WTC11 (cell line): Measurements from ENCODE around the gene STN1. TPM values are rescaled to one million over a fixed set of nuclear protein-coding genes. Genes with fewer than 3 reads are reported as not detected.

Experiments
- ATAC-seq: fragments of 200-7000 bp; cut with Tn5 transposase; 2 replicates; pipeline ENCODE4 v1.10.0; 2021; ENCODE audit warnings: mild to moderate bottlenecking, moderate library complexity
- CTCF ChIA-PET: fragments of 300-600 bp; sonication (Branson Sonifier 250); formaldehyde crosslinking; loops from one replicate; lab custom pipeline; 2021; ENCODE audit warnings: antibody characterized with exemption; lab: Charles Lee
- POLR2A ChIA-PET: fragments of 350-600 bp; sonication (Branson Sonifier 250); formaldehyde crosslinking; loops from one replicate; lab custom pipeline; 2021; ENCODE audit warnings: antibody characterized with exemption; lab: Charles Lee
- DNase-seq: peaks from one replicate; pipeline ENCODE4 v3.0.0; 2021; ENCODE audit warnings: low spot score
- H3K27ac Mint-ChIP-seq: 2 replicates; pipeline ENCODE4 v1.8.0; 2021; ENCODE audit warnings: mixed read lengths
- H3K27me3 Mint-ChIP-seq: 2 replicates; pipeline ENCODE4 v1.8.0; 2021; ENCODE audit warnings: low read depth, mild to moderate bottlenecking, moderate library complexity, mixed read lengths
- H3K36me3 Mint-ChIP-seq: 2 replicates; pipeline ENCODE4 v1.8.0; 2021; ENCODE audit warnings: mixed read lengths
- H3K4me1 Mint-ChIP-seq: 2 replicates; pipeline ENCODE4 v1.8.0; 2022; ENCODE audit warnings: mixed read lengths
- H3K4me3 Mint-ChIP-seq: 2 replicates; pipeline ENCODE4 v1.8.0; 2021; ENCODE audit warnings: mild to moderate bottlenecking, moderate library complexity, mixed read lengths
- H3K9me3 Mint-ChIP-seq: 2 replicates; pipeline ENCODE4 v1.8.0; 2021; ENCODE audit warnings: mixed read lengths
- AR ChIP-seq: fragments of 250-450 bp; sonication (Bioruptor Pico); IDR thresholded peaks from 2 replicates; pipeline ENCODE4 v1.9.0; 2021; ENCODE audit warnings: mild to moderate bottlenecking
- ATF1 ChIP-seq: sonication (generic); formaldehyde crosslinking; IDR thresholded peaks from 2 replicates; pipeline ENCODE4 v1.8.1; 2023; ENCODE audit warnings: mild to moderate bottlenecking, moderate library complexity, missing genetic modification reagents
- ERG ChIP-seq: fragments of 250-450 bp; sonication (Bioruptor Pico); IDR thresholded peaks from 2 replicates; pipeline ENCODE4 v1.8.0; 2021; ENCODE audit warnings: mild to moderate bottlenecking
- ESRRA ChIP-seq: sonication (generic); formaldehyde crosslinking; IDR thresholded peaks from 2 replicates; pipeline ENCODE4 v1.8.1; 2022; ENCODE audit warnings: mild to moderate bottlenecking, missing genetic modification reagents, borderline replicate concordance
- ETV6 ChIP-seq: sonication (generic); formaldehyde crosslinking; IDR thresholded peaks from 2 replicates; pipeline ENCODE4 v1.8.1; 2022; ENCODE audit warnings: mild to moderate bottlenecking, missing genetic modification reagents
- FOXP1 ChIP-seq: sonication (generic); formaldehyde crosslinking; IDR thresholded peaks from 2 replicates; pipeline ENCODE4 v1.8.0; 2022; ENCODE audit warnings: missing genetic modification reagents, mild to moderate bottlenecking, moderate library complexity, borderline replicate concordance
- GTF2I ChIP-seq: fragments of 250-450 bp; sonication (Bioruptor Pico); conservative IDR thresholded peaks from 2 replicates; pipeline ENCODE4 v1.4.0; 2021; ENCODE audit warnings: mild to moderate bottlenecking
- IRF1 ChIP-seq: sonication (generic); formaldehyde crosslinking; IDR thresholded peaks from 2 replicates; pipeline ENCODE4 v1.8.0; 2023; ENCODE audit warnings: missing genetic modification reagents
- MXD4 ChIP-seq: fragments of 250-450 bp; sonication (Bioruptor Pico); IDR thresholded peaks from 2 replicates; pipeline ENCODE4 v1.8.0; 2021; ENCODE audit warnings: mild to moderate bottlenecking, moderate library complexity, borderline replicate concordance
- NFYB ChIP-seq: sonication (generic); formaldehyde crosslinking; conservative IDR thresholded peaks from 2 replicates; pipeline ENCODE4 v1.8.0; 2022; ENCODE audit warnings: low read depth, missing genetic modification reagents
- PREB ChIP-seq: sonication (generic); formaldehyde crosslinking; IDR thresholded peaks from 2 replicates; pipeline ENCODE4 v1.8.1; 2022; ENCODE audit warnings: mild to moderate bottlenecking, missing genetic modification reagents, moderate library complexity, borderline replicate concordance
- RORB ChIP-seq: fragments of 250-450 bp; sonication (Bioruptor Pico); IDR thresholded peaks from 2 replicates; pipeline ENCODE4 v1.9.0; 2021; ENCODE audit warnings: mild to moderate bottlenecking
- TCF7 ChIP-seq: sonication (generic); formaldehyde crosslinking; IDR thresholded peaks from 2 replicates; pipeline ENCODE4 v1.8.0; 2022; ENCODE audit warnings: mild to moderate bottlenecking, low read depth, missing genetic modification reagents, moderate library complexity
- TEAD1 ChIP-seq: sonication (generic); formaldehyde crosslinking; IDR thresholded peaks from 2 replicates; pipeline ENCODE4 v1.8.0; 2022; ENCODE audit warnings: mild to moderate bottlenecking, missing genetic modification reagents
- TEAD4 ChIP-seq: sonication (generic); formaldehyde crosslinking; IDR thresholded peaks from 2 replicates; pipeline ENCODE4 v1.8.0; 2022; ENCODE audit warnings: mild to moderate bottlenecking, missing genetic modification reagents
- TP53 ChIP-seq: sonication (generic); formaldehyde crosslinking; IDR thresholded peaks from 2 replicates; pipeline ENCODE4 v1.8.1; 2023; ENCODE audit warnings: mild to moderate bottlenecking, missing genetic modification reagents
- ZNF263 ChIP-seq: sonication (generic); formaldehyde crosslinking; IDR thresholded peaks from 2 replicates; pipeline ENCODE4 v1.8.1; 2022; ENCODE audit warnings: low read depth, mild to moderate bottlenecking, moderate library complexity, missing genetic modification reagents
- ZNF317 ChIP-seq: sonication (generic); formaldehyde crosslinking; IDR thresholded peaks from 2 replicates; pipeline ENCODE4 v1.8.1; 2023; ENCODE audit warnings: low read depth, mild to moderate bottlenecking, moderate library complexity, missing genetic modification reagents, borderline replicate concordance
- ZNF416 ChIP-seq: fragments of 250-450 bp; sonication (Bioruptor Pico); IDR thresholded peaks from 2 replicates; pipeline ENCODE4 v1.9.0; 2021; ENCODE audit warnings: mild to moderate bottlenecking, inconsistent platforms
- ZNF671 ChIP-seq: fragments of 250-450 bp; sonication (Bioruptor Pico); IDR thresholded peaks from 2 replicates; pipeline ENCODE4 v1.8.0; 2021; ENCODE audit warnings: mild to moderate bottlenecking
- total RNA-seq: library from RNA; stranded (reverse); gene quantifications from 3 replicates; pipeline ENCODE4 v1.2.3, GENCODE V29; 2021
- TF ChIP-seq, protein P1 (sequence below): sonication (generic); formaldehyde crosslinking; IDR thresholded peaks from 2 replicates; pipeline ENCODE4 v1.8.1; 2023; ENCODE audit warnings: mild to moderate bottlenecking, moderate library complexity, missing genetic modification reagents
- TF ChIP-seq, protein P2 (sequence below): sonication (generic); formaldehyde crosslinking; IDR thresholded peaks from 2 replicates; pipeline ENCODE4 v1.8.1; 2023; ENCODE audit warnings: mild to moderate bottlenecking, missing genetic modification reagents, borderline replicate concordance

Gene STN1
- total RNA-seq, 1 experiment from 2014 or later, result 13.9 TPM

GRCh38 chr10:103869336-103869735 lies 48.6 kb downstream of the STN1 start (continued):
- TF ChIP-seq ZNF263 (CRISPR knock-in tag) (no peak), TEAD1 (CRISPR knock-in tag) (no peak), ZNF416 (CRISPR knock-in tag) (no peak), TCF7 (CRISPR knock-in tag) (no peak), ERG (CRISPR knock-in tag) (no peak)
- TF ChIP-seq, protein P1, sequence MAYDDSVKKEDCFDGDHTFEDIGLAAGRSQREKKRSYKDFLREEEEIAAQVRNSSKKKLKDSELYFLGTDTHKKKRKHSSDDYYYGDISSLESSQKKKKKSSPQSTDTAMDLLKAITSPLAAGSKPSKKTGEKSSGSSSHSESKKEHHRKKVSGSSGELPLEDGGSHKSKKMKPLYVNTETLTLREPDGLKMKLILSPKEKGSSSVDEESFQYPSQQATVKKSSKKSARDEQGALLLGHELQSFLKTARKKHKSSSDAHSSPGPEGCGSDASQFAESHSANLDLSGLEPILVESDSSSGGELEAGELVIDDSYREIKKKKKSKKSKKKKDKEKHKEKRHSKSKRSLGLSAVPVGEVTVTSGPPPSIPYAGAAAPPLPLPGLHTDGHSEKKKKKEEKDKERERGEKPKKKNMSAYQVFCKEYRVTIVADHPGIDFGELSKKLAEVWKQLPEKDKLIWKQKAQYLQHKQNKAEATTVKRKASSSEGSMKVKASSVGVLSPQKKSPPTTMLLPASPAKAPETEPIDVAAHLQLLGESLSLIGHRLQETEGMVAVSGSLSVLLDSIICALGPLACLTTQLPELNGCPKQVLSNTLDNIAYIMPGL (CRISPR knock-in tag), result no peak

GRCh38 chr10:103868200-103868599 lies 49.8 kb downstream of the STN1 start:
- Mint-ChIP-seq H3K9me3 (peaks cover 26% of the 10 kb centered on the region), H3K4me1 (peaks cover 16% of the 10 kb centered on the region), H3K36me3 (peaks cover 9% of the 10 kb centered on the region), H3K4me3 (no peak overlapping the region), H3K27ac (no peak overlapping the region), H3K27me3 (no peaks in the 10 kb centered on the region; the same call in 1 of the 2 replicates)
- CTCF ChIA-PET, result no interaction called here
- TF ChIP-seq ZNF671 (CRISPR knock-in tag), result no peak
- no peak for TF ChIP-seq GTF2I (CRISPR knock-in tag)
- TF ChIP-seq TEAD4 (CRISPR knock-in tag), result no peak
- TF ChIP-seq FOXP1 (CRISPR knock-in tag), result no peak
- TF ChIP-seq ETV6 (CRISPR knock-in tag), result no peak
- ATAC-seq, result no peak
- no peak for DNase-seq
- POLR2A ChIA-PET, result interaction anchor here (0.6 kb wide), 1 partner anchor 104 kb away, joined by 3 read pairs; no protein-coding TSS in a partner anchor

- no peak for DNase-seq
- Mint-ChIP-seq H3K4me3 (no peak overlapping the region), H3K9me3 (peaks cover 26% of the 10 kb centered on the region), H3K27me3 (peaks cover 14% of the 10 kb centered on the region), H3K36me3 (peaks cover 9% of the 10 kb centered on the region), H3K27ac (no peak overlapping the region), H3K4me1 (peaks cover 5% of the 10 kb centered on the region)
- ATAC-seq, result no peak
- ChIA-PET CTCF (interaction anchor here (2.2 kb wide), 1 partner anchor 149 kb away, joined by 9 read pairs; no protein-coding TSS in a partner anchor), POLR2A (no interaction called here)
- no peak for TF ChIP-seq TEAD1 (CRISPR knock-in tag)
- no peak for TF ChIP-seq MXD4 (CRISPR knock-in tag)
- TF ChIP-seq ESRRA, result no peak
- TF ChIP-seq AR (CRISPR knock-in tag), result no peak
- TF ChIP-seq IRF1 (CRISPR knock-in tag), result no peak
- TF ChIP-seq TP53 (CRISPR knock-in tag), result no peak
- TF ChIP-seq RORB (CRISPR knock-in tag), result no peak
- no peak for TF ChIP-seq NFYB (CRISPR knock-in tag)
- TF ChIP-seq PREB (CRISPR knock-in tag), result no peak
- TF ChIP-seq ATF1, result no peak
- no peak for TF ChIP-seq ZNF317 (CRISPR knock-in tag)
- TF ChIP-seq, protein P2, sequence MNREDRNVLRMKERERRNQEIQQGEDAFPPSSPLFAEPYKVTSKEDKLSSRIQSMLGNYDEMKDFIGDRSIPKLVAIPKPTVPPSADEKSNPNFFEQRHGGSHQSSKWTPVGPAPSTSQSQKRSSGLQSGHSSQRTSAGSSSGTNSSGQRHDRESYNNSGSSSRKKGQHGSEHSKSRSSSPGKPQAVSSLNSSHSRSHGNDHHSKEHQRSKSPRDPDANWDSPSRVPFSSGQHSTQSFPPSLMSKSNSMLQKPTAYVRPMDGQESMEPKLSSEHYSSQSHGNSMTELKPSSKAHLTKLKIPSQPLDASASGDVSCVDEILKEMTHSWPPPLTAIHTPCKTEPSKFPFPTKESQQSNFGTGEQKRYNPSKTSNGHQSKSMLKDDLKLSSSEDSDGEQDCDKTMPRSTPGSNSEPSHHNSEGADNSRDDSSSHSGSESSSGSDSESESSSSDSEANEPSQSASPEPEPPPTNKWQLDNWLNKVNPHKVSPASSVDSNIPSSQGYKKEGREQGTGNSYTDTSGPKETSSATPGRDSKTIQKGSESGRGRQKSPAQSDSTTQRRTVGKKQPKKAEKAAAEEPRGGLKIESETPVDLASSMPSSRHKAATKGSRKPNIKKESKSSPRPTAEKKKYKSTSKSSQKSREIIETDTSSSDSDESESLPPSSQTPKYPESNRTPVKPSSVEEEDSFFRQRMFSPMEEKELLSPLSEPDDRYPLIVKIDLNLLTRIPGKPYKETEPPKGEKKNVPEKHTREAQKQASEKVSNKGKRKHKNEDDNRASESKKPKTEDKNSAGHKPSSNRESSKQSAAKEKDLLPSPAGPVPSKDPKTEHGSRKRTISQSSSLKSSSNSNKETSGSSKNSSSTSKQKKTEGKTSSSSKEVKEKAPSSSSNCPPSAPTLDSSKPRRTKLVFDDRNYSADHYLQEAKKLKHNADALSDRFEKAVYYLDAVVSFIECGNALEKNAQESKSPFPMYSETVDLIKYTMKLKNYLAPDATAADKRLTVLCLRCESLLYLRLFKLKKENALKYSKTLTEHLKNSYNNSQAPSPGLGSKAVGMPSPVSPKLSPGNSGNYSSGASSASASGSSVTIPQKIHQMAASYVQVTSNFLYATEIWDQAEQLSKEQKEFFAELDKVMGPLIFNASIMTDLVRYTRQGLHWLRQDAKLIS (CRISPR knock-in tag), result no peak
These were observed 56.5 kb downstream of the STN1 start for GRCh38 chr10:103861505-103861904.
